AG04450 (cell line): ENCODE data around the gene RFC4. TPM values are rescaled to one million over a fixed set of nuclear protein-coding genes. Genes with fewer than 3 reads are reported as not detected.

ENCODE experiments used
- CTCF ChIA-PET: fragments of 300-600, 350-600 bp; formaldehyde crosslinking; extraction: SDS; loops from one replicate; lab custom pipeline; 2022; ENCODE audit warnings: antibody characterized with exemption, inconsistent platforms; lab: Charles Lee
- POLR2A ChIA-PET: fragments of 350-600 bp; formaldehyde crosslinking; extraction: SDS; loops from one replicate; lab custom pipeline; 2021; ENCODE audit warnings: antibody characterized with exemption, inconsistent platforms; lab: Yijun Ruan, JAX
- DNase-seq: peaks from one replicate; pipeline ENCODE4 v3.0.0-alpha.2; 2011; ENCODE audit warnings: low read depth, low spot score
- H3K27ac ChIP-seq: one replicate; pipeline ENCODE4 v1.5.1; 2012; ENCODE audit warnings: low read depth, low read length, control low read depth
- H3K27me3 ChIP-seq: one replicate; pipeline ENCODE4 v1.6.0; 2012; ENCODE audit warnings: low read length; ENCODE audit not compliant: control insufficient read depth, insufficient read depth
- H3K4me3 ChIP-seq: 2 replicates; pipeline ENCODE4 v1.5.1; 2011; ENCODE audit warnings: mild to moderate bottlenecking, low read depth, low read length, control low read depth
- H3K9me3 ChIP-seq: 2 replicates; pipeline ENCODE4 v1.5.1; 2012; ENCODE audit warnings: low read length; ENCODE audit not compliant: control insufficient read depth, insufficient read depth
- CTCF ChIP-seq: IDR thresholded peaks from 2 replicates; pipeline ENCODE4 v1.5.1; 2011; ENCODE audit warnings: low read depth, low read length, control low read depth, inconsistent platforms
- polyA plus RNA-seq: library from polyadenylated mRNA; depleted of rRNA; stranded (reverse); fragments of >200 nt; gene quantifications from 2 replicates; pipeline ENCODE4 v1.2.3, GENCODE V29; 2011

The RFC4 gene
- polyA plus RNA-seq, 1 experiment, result 9.4 TPM

- TF ChIP-seq CTCF, result no peak
- ChIA-PET CTCF (interaction anchor here (0.5 to 3.8 kb wide), 5 partner anchors 38 to 355 kb away, joined by 3 to 15 read pairs (median 3); partner anchors contain the start of gene RPL39L), POLR2A (interaction anchor here (0.7 to 2.7 kb wide), 23 partner anchors 8 to 846 kb away, joined by 3 to 36 read pairs (median 5); partner anchors contain the start of genes DNAJB11, ETV5, RPL39L and TRA2B)
- Histone ChIP-seq H3K27ac (peak overlapping the region; percentile 98), H3K27me3 (no peaks in the 10 kb centered on the region), H3K4me3 (peak overlapping the region; percentile 100), H3K9me3 (0 out of 2 replicates have a peak, but pooled peaks cover 4% of the 10 kb centered on the region)
- DNase-seq, result no peak
Observed at GRCh38 chr3:186783731-186784515, 22.4 kb downstream of the RFC4 start.

GRCh38 chr3:186783058-186783730, 23.1 kb downstream of the RFC4 start, which contains the start of gene EIF4A2:
Gene EIF4A2, plus strand, starts transcription at chr3:186783577. Its CDS starts 34 bp downstream, at chr3:186783611.
- TF ChIP-seq CTCF, result no peak
- Histone ChIP-seq H3K27ac (peak within 1 kb of the TSS; percentile 98), H3K9me3 (0 out of 2 replicates have a peak, but pooled peaks cover 4% of the 10 kb centered on the region), H3K4me3 (peak within 1 kb of the TSS; percentile 100), H3K27me3 (no peaks in the 10 kb centered on the region)
- peak; percentile 78 for DNase-seq
- ChIA-PET POLR2A (interaction anchor here (0.6 to 2.7 kb wide), 25 partner anchors 9 to 846 kb away, joined by 3 to 36 read pairs (median 5); partner anchors contain the start of genes DNAJB11, ETV5, RPL39L and TBCCD1), CTCF (interaction anchor here (0.5 to 3.8 kb wide), 4 partner anchors 38 to 194 kb away, joined by 3 to 15 read pairs (median 4); no protein-coding TSS in a partner anchor)

- Histone ChIP-seq H3K27ac (peak overlapping the region; percentile 98), H3K9me3 (0 out of 2 replicates have a peak, but pooled peaks cover 4% of the 10 kb centered on the region), H3K27me3 (no peaks in the 10 kb centered on the region), H3K4me3 (peak overlapping the region; percentile 100)
- ChIA-PET POLR2A (interaction anchor here (0.6 to 2.7 kb wide), 21 partner anchors 10 to 845 kb away, joined by 3 to 36 read pairs (median 6); partner anchors contain the start of genes DNAJB11, ETV5, RPL39L and TBCCD1), CTCF (interaction anchor here (1.3 to 3.8 kb wide), 3 partner anchors 39 to 168 kb away, joined by 4 to 15 read pairs (median 6); no protein-coding TSS in a partner anchor)
- DNase-seq, result no peak
- TF ChIP-seq CTCF, result no peak
Observed at GRCh38 chr3:186782542-186783057, 23.7 kb downstream of the RFC4 start.

GRCh38 chr3:186779204-186779603, 27.1 kb downstream of the RFC4 start:
- no peak overlapping the region for H3K4me3 ChIP-seq
- H3K27me3 ChIP-seq, result no peaks in the 10 kb centered on the region
- 0 out of 2 replicates have a peak, but pooled peaks cover 4% of the 10 kb centered on the region for H3K9me3 ChIP-seq
- POLR2A ChIA-PET, result no interaction called here
- CTCF ChIA-PET, result interaction anchor here (1.6 kb wide), 1 partner anchor 162 kb away, joined by 4 read pairs; no protein-coding TSS in a partner anchor
- DNase-seq, result no peak
- no peak for TF ChIP-seq CTCF
- H3K27ac ChIP-seq, result no peak overlapping the region
